ENCODE data around the gene CCT7.

GRCh38 chr2:73243884-73244570 is 9.9 kb downstream of the CCT7 start:
- no peak for TF ChIP-seq RAD21 (IDR thresholded peaks at IDR 0.05; ENCODE audit: low read depth)
- no peak for TF ChIP-seq CEBPB (IDR thresholded peaks at IDR 0.05)
- TF ChIP-seq MAX (IDR thresholded peaks at IDR 0.05), result no peak
- no peak for TF ChIP-seq REST (IDR thresholded peaks at IDR 0.05; ENCODE audit: low read depth)
- TF ChIP-seq EP300 (IDR thresholded peaks at IDR 0.05; ENCODE audit: borderline replicate concordance), result no peak
- no peak for TF ChIP-seq TAF1 (IDR thresholded peaks at IDR 0.05; ENCODE audit: low read depth)

Data from Ishikawa (cell line).